ENCODE results near the gene DSC1. TPM values are rescaled to one million over a fixed set of nuclear protein-coding genes. Genes with fewer than 3 reads are reported as not detected.
"Not testable (repeated sequence)": the region's sequence is repeated elsewhere in the genome, so short reads cannot be mapped to it uniquely, and the experiment has no call there.

Gene DSC1
- total RNA-seq, 1 experiment from 2014 or later, result not detected

DNA sequence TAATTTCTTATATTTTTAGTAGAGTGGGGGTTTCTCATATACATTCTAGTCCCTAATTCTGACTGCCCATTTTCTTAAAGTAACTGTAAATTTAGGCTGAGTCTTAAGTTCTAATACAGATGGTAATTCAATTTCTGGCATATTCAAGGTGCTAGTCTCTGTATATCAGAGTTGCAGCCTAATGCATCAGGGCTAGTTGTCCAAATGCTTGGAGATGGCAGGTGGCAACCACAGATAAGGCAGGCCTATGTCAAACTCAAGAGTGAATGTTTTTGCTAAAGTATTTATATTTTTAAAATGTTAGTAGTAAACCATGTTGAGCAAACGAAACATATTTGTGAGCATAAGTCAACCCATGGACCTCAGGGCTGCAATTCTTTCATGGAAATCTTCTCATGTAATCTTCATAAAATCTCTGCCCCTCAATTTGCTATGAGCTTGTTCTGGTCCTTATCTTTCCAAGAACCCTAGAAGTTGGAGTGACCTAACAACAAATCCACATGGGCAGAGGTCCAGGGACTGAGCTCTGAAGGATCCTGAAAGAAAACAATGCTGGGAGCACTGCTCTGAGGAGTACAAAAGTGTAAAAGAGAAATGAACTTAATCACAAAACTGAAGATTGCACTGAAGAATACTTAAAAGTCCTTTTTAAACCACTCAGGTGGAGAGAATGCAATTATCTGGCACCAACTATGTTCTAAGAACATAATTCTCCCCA, 33.1 kb downstream of the DSC1 start:
- in situ Hi-C loops (cut with HindIII; ENCODE audit: low pct_unique_long_range_greater_than_20kb, low sequenced_read_pairs), result no loop called here
- DNase-seq (ENCODE audit: low read depth, low spot score), result no peak

DNA sequence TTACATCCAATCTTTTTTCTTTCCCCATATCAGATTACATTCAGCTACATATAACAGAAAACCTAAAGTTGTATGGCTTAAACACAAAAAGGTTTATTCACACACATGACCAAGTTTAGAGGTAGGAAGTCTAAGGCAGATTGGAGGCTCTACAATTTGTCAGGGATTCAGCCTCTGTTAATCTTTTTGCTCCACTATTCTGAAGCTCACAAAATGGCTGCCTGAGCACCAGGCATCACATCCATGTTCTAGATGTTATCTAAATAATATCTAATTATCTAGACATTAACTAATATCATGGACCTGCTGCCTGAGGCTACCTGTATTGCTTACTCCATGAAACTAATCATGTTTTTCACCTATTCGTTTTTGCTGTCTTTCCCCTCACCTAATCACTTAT, 36.8 kb downstream of the DSC1 start:
- in situ Hi-C loops (cut with HindIII; ENCODE audit: low pct_unique_long_range_greater_than_20kb, low sequenced_read_pairs), result no loop called here
- no peak for DNase-seq (ENCODE audit: low read depth, low spot score)

DNA sequence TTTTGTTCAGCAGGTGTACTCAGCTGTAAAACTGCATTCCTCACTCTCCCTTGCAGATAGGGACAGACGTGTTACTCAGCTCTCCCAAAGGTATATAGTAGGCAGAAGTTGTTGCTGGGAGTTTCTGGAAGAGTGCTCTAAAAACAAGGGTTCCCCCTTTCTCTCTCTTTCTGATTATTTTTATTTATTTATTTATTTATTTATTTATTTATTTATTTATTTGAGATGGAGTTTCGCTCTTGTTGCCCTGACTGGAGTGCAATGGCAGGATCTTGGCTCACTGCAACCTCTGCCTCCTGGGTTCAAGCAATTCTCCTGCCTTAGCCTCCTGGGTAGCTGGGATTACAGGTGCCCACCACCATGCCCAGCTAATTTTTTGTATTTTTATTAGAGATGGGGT, 39.5 kb downstream of the DSC1 start:
- in situ Hi-C loops (cut with HindIII; ENCODE audit: low pct_unique_long_range_greater_than_20kb, low sequenced_read_pairs); DNase-seq (ENCODE audit: low read depth, low spot score): not testable (repeated sequence)

DNA sequence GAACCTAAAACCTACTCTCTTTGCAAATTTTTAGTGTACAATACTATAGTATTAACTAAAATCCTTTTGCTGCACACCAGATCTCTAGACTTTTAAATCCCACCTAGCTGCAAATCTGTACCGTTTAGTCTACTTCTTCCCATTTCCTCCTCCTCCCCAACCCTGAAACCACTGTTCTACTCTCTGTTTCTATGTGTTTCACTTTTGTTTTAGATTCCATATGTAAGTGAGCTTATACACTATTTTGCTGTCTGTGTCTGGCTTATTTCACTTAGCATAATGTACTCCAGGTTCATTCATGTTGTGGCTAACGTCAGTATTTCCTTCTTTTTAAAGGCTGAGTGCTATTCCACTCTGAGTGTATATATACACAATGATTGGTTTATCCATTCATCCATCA, 42.1 kb downstream of the DSC1 start:
- DNase-seq (ENCODE audit: low read depth, low spot score), result no peak
- in situ Hi-C loops (cut with HindIII; ENCODE audit: low pct_unique_long_range_greater_than_20kb, low sequenced_read_pairs), result no loop called here

DNA sequence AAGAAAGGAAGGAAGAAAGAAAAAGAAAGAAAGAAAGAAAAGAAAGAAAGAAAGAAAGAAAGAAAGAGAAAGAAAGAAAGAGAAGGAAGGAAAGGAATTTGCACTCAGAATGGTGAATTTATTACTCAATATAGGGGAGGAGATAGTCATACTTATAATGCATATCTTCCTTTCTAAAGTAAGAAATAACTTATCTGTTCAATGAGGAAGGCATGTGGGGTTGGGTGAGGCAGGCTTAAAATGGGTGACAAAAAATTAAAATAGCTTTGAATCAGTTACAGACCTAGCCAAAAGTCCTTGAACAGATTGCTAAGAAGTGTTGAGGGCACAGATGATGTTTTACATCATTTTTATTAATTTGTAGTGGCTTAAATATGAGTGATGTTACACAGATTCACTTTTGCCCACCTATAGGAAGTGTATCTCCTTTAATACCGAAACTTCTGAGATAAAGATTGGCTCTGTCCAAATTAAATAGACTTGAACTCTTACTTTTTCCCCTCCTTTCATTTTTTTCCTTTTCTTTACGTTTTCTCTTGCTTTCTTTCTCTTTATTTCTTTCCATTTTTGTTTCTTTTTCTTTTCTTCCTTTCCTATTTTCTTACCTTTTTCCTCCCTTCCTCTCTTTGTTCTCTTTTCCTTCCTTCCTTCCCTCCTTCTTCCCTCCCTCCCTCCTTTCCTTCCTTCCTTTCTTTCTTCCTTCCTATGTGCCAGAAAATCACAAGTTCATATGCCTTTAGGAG, 45.6 kb downstream of the DSC1 start:
- in situ Hi-C loops (cut with HindIII; ENCODE audit: low pct_unique_long_range_greater_than_20kb, low sequenced_read_pairs), result no loop called here
- DNase-seq (ENCODE audit: low read depth, low spot score), result no peak

DNA sequence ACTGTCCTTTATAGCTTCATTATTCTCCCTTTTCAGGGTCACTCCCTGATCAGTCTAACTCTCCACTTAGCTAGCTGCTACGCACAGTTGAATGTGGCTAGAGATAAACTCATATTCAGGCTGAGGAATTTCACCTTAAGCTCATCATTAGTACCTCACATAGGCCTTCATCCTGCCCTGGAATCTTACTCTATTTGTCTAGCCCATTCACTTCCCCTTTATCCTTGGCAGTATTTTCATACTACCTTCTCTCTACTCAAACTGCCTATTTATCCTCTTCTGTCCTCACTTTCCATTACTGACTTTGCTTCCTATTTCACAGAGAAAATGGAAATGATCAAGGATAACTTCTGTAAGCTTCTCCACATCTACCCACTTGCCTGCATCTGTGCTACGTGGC, 49.9 kb downstream of the DSC1 start:
- in situ Hi-C loops (cut with HindIII; ENCODE audit: low pct_unique_long_range_greater_than_20kb, low sequenced_read_pairs), result no loop called here
- no peak for DNase-seq (ENCODE audit: low read depth, low spot score)

DNA sequence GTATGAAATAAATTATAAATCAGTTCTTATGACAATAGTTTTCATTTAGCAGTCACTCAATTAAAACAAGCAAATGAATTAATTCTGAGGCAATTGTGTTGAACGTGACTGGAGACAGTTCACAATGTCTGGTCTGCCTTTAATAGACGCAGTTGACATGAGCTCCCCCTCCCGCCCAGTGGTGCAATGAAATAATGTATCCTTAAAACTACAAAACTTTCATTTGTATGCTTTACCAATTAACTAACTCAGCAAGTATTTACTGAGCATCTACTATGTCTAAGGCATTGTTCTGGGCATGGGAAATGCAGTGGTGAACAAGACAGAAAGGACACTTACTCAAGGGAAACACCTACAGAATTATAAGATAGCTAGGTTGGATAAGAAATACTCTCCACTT, 56.9 kb downstream of the DSC1 start:
- peak; percentile 31 for DNase-seq (ENCODE audit: low read depth, low spot score)
- in situ Hi-C loops (cut with HindIII; ENCODE audit: low pct_unique_long_range_greater_than_20kb, low sequenced_read_pairs), result no loop called here

DNA sequence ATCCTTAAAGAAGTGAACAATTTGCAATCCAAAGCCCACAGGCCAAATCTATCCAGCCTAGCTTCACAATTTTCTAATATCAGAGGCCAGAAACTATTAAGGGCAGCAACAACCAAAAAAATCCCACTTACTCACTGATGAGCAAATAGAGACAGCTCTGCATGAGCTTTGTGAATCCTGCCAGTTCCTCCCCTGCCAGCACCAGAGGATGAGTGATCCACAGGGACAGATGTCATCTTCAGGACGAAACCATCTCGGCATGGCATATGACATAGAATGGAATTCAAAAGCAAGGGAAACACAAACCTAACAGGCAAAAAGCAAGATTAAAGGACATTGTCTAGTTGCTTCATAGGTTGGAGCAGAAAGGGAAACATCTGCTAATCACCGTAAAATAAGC, 58.2 kb downstream of the DSC1 start:
- no peak for DNase-seq (ENCODE audit: low read depth, low spot score)
- in situ Hi-C loops (cut with HindIII; ENCODE audit: low pct_unique_long_range_greater_than_20kb, low sequenced_read_pairs), result no loop called here

DNA sequence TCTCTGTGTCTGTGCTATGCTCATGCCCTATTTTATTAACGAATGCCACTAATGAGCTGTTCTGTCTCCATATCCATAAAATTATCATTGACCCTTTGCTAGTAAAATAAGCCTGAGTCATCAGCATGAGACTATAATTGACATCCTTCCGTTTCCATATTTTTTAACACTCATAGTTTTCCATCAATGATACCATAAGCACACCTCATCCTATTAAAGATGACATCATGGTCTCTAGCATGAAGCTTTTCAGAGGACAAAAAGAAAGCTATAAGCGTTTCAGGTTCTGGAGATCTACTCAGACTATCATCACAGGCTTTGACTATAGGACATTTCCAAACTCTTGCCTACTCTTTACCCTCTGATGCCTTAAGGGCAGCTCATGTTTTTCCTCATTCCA, 59.2 kb downstream of the DSC1 start:
- in situ Hi-C loops (cut with HindIII; ENCODE audit: low pct_unique_long_range_greater_than_20kb, low sequenced_read_pairs), result no loop called here
- no peak for DNase-seq (ENCODE audit: low read depth, low spot score)

DNA sequence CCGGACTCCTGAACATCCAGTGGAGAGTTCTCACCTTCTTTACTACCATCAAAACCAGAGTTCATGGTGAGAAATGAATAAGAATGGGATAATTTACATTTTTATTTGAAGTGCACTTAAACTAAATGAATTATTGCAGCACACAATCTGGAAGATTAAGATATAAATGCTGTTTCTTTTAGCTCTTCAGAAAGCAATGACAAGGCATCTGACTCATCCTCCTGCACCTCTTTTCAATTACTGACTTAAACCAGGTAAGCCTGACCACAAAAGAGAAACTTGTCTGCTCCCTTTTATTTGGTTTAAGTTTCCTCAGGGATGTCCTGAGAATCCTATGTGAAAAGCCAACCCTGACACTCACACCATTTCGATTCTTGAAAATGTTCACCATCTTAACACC, 59.7 kb downstream of the DSC1 start:
- in situ Hi-C loops (cut with HindIII; ENCODE audit: low pct_unique_long_range_greater_than_20kb, low sequenced_read_pairs), result no loop called here

DNA sequence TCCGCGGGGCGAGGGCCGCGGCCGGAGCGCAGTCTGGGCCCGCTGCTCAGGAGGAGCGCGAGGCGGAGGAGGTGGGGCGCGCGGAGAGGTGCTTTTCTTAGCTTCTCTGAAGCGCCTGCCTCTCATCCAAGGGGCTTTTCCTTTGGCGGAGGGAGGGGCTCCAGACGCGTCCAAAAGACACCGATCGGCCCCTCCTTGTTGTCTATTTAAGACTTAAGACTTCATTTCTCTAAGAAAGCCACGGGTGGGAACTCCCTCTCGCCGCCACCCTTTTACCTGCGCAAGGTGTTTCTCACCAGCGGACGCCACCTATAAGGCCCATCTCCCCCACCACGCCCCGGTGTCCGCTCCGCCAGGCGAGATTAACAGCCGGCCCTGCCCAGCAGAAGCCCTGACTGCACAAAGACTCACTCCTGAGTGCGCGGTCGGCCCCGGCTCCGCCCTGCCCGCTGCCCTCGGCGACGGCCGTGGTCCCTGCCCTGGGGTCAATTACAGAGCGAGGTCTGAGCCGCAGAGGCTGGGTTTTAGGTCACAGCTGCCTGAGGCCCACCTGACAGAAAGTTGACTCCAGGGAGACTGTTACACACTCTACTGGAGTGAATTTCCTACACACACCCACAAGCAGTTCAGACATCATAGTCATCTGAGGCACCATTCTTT, 60.5 kb downstream of the DSC1 start, which contains the start of gene DSC2:
DSC2 (minus strand) TSS at position 397 of the 660 bp plus-strand sequence. CDS start 450 bp downstream, outside the sequence.
- in situ Hi-C loops (cut with HindIII; ENCODE audit: low pct_unique_long_range_greater_than_20kb, low sequenced_read_pairs), result no loop called here
- no peak for DNase-seq (ENCODE audit: low read depth, low spot score)

More for the DNA sequence above, 59.7 kb downstream of the DSC1 start:
- DNase-seq (ENCODE audit: low read depth, low spot score), result no peak

DNA sequence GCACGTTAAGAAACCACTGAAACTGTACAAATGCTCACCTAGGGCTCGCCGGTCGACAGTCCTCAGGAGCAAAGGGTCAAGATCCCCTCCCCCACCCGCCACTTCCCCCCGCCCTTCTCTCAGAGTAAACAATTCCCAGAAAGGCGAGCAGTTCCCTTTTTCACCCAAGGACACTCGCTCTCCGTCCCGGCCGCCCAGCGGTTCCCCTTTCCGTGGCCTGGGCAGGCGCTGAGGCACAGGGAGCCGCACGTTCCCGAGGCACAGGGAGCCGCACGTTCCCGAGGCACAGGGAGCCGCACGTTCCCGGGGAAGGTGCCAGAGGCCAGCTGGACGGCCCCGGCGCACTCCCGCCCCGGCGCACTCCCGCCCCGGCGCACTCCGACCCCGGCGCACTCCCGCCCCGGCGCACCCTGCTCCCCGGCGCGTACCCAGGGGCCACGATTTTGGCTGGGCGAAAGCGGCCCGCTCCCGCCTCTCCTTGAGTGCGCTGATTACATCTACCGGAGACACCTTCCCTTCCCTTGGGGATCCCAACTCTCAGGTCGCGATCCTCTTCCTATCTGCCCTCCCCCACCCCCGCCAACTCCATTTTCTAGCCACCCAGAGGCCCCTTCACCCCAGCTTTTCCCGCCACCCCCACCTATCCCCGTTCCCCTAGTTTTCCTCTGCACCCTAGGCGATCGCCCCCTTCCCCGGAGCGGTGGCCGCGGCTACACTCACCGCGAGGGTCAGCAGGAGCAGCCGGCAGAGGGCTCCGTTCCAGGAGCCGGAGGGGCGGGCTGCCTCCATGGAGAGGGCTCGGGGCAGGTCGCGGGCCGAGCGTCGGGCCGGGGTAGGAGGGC, 61.3 kb downstream of the DSC1 start:
- DNase-seq (ENCODE audit: low read depth, low spot score), result peak; percentile 3
- in situ Hi-C loops (cut with HindIII; ENCODE audit: low pct_unique_long_range_greater_than_20kb, low sequenced_read_pairs), result no loop called here

DNA sequence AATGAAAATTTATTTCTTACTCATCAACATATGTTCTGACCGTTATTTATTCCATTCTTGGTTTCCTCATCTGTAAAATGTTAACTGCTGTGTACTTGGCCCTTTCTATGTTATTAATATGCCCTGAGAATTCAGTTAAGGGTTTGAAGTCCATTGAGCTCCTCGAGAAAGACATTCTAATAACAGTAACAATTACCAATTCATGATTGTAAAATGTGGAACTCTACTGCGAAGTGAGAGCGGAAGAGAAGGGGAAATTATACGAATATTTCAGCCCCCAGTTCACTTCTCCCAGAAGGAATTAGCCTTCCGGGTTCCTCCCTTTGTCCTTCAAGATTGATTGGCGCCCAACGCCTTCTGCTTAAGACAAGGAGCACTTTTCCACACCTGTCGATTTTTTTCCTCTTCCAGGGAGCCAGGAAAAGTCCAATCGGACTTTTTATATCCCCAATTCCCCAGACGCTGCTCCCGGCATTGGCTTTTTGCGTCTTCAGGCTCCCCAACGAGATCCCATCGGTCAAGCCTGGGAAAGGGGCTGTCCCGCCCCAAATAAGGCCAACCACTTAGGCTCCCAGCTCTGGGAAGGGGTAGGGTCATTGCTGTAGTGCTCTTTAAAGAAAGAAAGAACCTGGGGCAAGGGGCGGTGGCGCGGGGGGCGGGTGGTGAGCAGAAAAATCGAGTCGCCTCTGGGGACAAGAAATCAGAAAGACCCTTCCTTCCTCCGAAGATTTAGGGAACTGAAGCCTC, 62.0 kb downstream of the DSC1 start:
- in situ Hi-C loops (cut with HindIII; ENCODE audit: low pct_unique_long_range_greater_than_20kb, low sequenced_read_pairs), result no loop called here
- no peak for DNase-seq (ENCODE audit: low read depth, low spot score)

DNA sequence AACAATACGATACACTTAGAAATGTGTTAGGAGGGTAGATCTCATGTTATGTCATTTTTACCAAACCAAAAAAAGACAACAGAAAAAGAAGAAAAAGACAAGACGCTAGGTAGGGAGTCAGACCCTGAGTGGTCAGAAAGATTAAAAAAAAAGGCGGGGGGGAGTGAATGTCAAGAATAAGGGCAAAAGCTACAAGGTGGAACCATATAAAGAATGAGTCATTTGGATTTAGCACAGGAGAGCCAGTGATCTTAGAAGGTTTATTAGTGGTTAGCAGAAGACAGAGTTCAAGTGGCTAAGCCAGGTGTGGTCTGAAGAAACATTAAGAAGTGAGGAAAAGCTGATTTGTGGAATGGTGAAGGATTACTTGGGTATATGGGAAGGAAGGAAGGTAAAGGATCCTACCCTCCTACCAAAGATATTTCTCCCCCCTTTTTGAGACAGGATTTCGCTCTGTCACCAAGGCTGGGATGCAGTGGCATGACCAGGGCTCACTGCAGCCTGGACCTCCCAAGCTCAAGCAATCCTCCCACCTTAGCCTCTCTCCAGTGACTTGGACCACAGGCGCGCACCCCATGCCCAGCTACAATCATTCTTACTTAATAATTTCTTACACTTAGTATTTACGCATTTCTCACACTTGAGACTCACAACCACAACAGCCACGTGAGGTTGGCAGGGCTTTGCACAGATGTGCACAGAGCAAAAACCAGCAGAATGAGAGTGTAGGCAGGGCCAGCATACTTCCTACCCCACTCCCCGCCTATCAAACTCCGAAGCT, 63.0 kb downstream of the DSC1 start:
- DNase-seq (ENCODE audit: low read depth, low spot score), result no peak
- in situ Hi-C loops (cut with HindIII; ENCODE audit: low pct_unique_long_range_greater_than_20kb, low sequenced_read_pairs), result no loop called here

DNA sequence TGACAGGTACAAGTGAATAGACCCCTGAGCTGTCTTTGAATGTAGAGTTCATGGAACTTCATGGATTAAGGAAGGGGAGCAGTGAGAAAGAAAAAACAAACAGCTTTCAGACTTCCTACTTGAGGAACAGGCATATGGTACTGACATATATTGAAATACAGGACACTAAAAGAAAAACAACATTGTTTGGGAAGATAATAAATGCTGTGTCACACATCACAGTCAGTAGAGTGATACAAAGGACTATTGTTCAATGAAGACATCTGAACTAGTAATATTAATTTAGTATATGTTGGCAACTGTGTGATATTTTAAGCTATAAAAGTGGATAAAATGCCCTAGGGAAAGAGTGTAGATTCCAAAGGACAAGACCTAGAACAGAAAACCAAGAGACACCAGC, 63.8 kb downstream of the DSC1 start:
- peak; percentile 70 for DNase-seq (ENCODE audit: low read depth, low spot score)
- in situ Hi-C loops (cut with HindIII; ENCODE audit: low pct_unique_long_range_greater_than_20kb, low sequenced_read_pairs), result no loop called here

DNA sequence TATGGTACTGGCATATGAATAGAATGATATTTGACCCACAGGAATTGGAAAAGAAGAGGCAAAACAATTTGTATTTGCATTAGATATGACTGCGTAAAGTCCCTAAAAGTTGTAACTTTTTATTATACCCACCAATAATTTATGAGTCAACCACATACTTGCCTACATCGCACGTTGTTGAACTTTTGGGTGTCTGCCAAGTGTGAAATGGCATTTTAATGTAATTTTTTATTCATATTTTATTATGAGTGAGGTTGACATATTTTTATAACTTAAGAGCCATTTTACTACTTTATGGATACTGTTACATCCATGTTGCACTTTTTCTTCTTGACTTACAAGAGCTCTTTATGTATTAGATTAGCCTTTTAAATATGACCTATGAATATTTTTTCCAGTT, 65.0 kb downstream of the DSC1 start:
- DNase-seq (ENCODE audit: low read depth, low spot score), result no peak
- in situ Hi-C loops (cut with HindIII; ENCODE audit: low pct_unique_long_range_greater_than_20kb, low sequenced_read_pairs), result no loop called here

DNA sequence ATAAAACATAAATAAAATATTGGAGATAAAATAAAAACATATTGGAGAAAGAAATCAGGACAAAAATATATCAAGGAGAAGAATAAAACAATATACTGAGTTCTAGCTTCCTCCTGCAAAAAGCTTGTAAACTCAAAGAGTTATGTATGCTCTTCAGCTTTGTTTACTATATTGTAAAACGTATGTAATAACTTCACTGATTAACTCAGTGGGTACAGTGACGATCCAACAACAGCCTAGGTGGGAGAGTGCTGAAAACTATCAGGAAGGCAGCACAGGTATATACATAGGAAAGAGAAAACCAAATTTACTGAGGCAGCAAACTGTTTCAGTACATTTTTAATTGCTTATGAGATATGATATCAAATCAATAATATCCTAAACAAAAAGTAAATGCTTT, 68.8 kb downstream of the DSC1 start:
- DNase-seq (ENCODE audit: low read depth, low spot score), result no peak

More for the DNA sequence above, 68.8 kb downstream of the DSC1 start:
- in situ Hi-C loops (cut with HindIII; ENCODE audit: low pct_unique_long_range_greater_than_20kb, low sequenced_read_pairs), result no loop called here
